Keratinocyte (primary cell): Measurements from ENCODE around the gene AQR. TPM values are rescaled to one million over a fixed set of nuclear protein-coding genes. Genes with fewer than 3 reads are reported as not detected.

ENCODE experiments used
- DNase-seq: peaks from one replicate; pipeline ENCODE4 v3.0.0-alpha.2; 2011; ENCODE audit warnings: low read depth, missing footprints, low spot score
- FAIRE-seq: peaks from 2 replicates; lab custom pipeline; 2011; peaks lifted over from hg19 to GRCh38; lab: Jason Lieb, UNC
- H2AFZ ChIP-seq: 2 replicates; pipeline ENCODE4 v1.6.0; 2012; ENCODE audit warnings: low read length, control low read depth, inconsistent platforms; ENCODE audit not compliant: control insufficient read depth
- H3K27ac ChIP-seq: 2 replicates; pipeline ENCODE4 v1.5.1; 2011; ENCODE audit warnings: low read length; ENCODE audit not compliant: control insufficient read depth, insufficient read depth
- H3K27me3 ChIP-seq: 3 replicates; pipeline ENCODE4 v1.6.0; 2011; ENCODE audit warnings: low read length; ENCODE audit not compliant: control insufficient read depth, insufficient read depth; ENCODE audit errors: extremely low read depth
- H3K36me3 ChIP-seq, 2 experiments: 2 replicates in 1 of 2; 3 replicates in 1 of 2; pipeline ENCODE4 v1.5.1; 2011; ENCODE audit warnings: low read length in 2 of 2, mild to moderate bottlenecking in 1 of 2; ENCODE audit not compliant: control insufficient read depth in 2 of 2, insufficient read depth in 2 of 2; ENCODE audit errors: extremely low read depth in 1 of 2
- H3K4me1 ChIP-seq: 3 replicates; pipeline ENCODE4 v1.5.1; 2011; ENCODE audit warnings: low read length; ENCODE audit not compliant: control insufficient read depth, insufficient read depth; ENCODE audit errors: extremely low read depth
- H3K4me2 ChIP-seq: 3 replicates; pipeline ENCODE4 v1.6.0; 2011; ENCODE audit warnings: low read depth, low read length; ENCODE audit not compliant: control insufficient read depth, insufficient read depth; ENCODE audit errors: extremely low read depth
- H3K4me3 ChIP-seq, 3 experiments: fragments of 200-600 bp in 1 of 3; sonication (generic) in 1 of 3; 2 replicates in 2 of 3; 3 replicates in 1 of 3; pipeline ENCODE4 v1.5.1; 2011 to 2016; ENCODE audit warnings: low read length in 3 of 3, mild to moderate bottlenecking in 3 of 3, control low read depth in 2 of 3, inconsistent platforms in 1 of 3, low read depth in 1 of 3, mixed read lengths in 1 of 3, mixed run types in 1 of 3, moderate library complexity in 1 of 3; ENCODE audit not compliant: control insufficient read depth in 2 of 3, insufficient read depth in 2 of 3; ENCODE audit errors: extremely low read depth in 1 of 3
- H3K79me2 ChIP-seq: 2 replicates; pipeline ENCODE4 v1.6.0; 2012; ENCODE audit warnings: low read length; ENCODE audit not compliant: control insufficient read depth, insufficient read depth
- H3K9ac ChIP-seq: 3 replicates; pipeline ENCODE4 v1.6.0; 2011; ENCODE audit warnings: low read length; ENCODE audit not compliant: control insufficient read depth, insufficient read depth; ENCODE audit errors: extremely low read depth
- H3K9me1 ChIP-seq: 3 replicates; pipeline ENCODE4 v1.6.0; 2011; ENCODE audit warnings: low read length; ENCODE audit not compliant: control insufficient read depth, insufficient read depth; ENCODE audit errors: extremely low read depth
- H3K9me3 ChIP-seq: 2 replicates; pipeline ENCODE4 v1.5.1; 2012; ENCODE audit warnings: low read depth, low read length; ENCODE audit not compliant: control insufficient read depth
- H4K20me1 ChIP-seq: 3 replicates; pipeline ENCODE4 v1.6.0; 2011; ENCODE audit warnings: low read length; ENCODE audit not compliant: control insufficient read depth, insufficient read depth; ENCODE audit errors: extremely low read depth
- CTCF ChIP-seq, 3 experiments: IDR thresholded peaks in 1 of 3; conservative IDR thresholded peaks in 1 of 3; optimal IDR thresholded peaks in 1 of 3; 2 replicates in 2 of 3; 3 replicates in 1 of 3; pipeline versions ENCODE3 to v1.5.1; 2011; ENCODE audit warnings: low read length in 3 of 3, mild to moderate bottlenecking in 3 of 3, moderate library complexity in 2 of 3, control low read depth in 1 of 3, inconsistent platforms in 1 of 3; ENCODE audit not compliant: insufficient read depth in 2 of 3; ENCODE audit errors: extremely low read depth in 1 of 3
- EZH2 ChIP-seq: IDR thresholded peaks from one replicate; pipeline ENCODE4 v1.6.1; 2012; ENCODE audit warnings: inconsistent platforms, mild to moderate bottlenecking, low read length, moderate library complexity
- dilution Hi-C: fragments of 300-500 bp; cut with MboI; formaldehyde crosslinking; loops from one replicate; pipeline ENCODE4 v1.7.0; 2020; ENCODE audit warnings: low sequenced_read_pairs; ENCODE audit not compliant: extremely low pct_ligation_motif_present
- polyA plus RNA-seq, 5 experiments: library from polyadenylated mRNA; depleted of rRNA in 3 of 5; stranded (reverse) in 3 of 5; stranded (forward) in 1 of 5; unstranded in 1 of 5; fragments of >200 nt; gene quantifications; 1 replicate in 1 of 5; 2 replicates in 3 of 5; 3 replicates in 1 of 5; pipeline versions ENCODE4 v1.2.1 to v1.2.3, GENCODE V29; 2011 to 2012; ENCODE audit warnings: missing spikeins in 2 of 5, low read depth in 1 of 5, low replicate concordance in 1 of 5

The AQR gene
- polyA plus RNA-seq, 1 donor (not counting 4 experiments of a cell fraction or from before 2014, with no cell fraction given) = 28.2 TPM

DNA sequence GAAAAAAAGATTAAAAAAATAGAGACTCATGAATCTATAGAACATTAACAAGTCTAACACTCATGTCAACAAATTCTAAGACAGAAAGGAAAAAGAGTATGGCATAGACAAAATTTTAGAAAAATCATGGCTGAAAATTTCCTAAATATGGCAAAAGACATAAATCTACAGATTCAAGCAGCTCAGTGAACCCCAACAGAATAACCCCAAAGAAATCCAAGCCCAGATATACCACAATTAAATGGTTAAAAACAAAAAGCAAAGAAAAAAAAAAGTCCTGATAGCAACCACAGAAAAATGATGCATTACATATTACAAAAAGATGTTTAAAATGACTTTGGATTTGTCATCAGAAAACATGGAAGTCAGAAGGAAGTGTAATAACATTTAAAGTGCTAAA is 75.6 kb downstream of the AQR start:
- Histone ChIP-seq H3K4me1 (no peaks in the 10 kb centered on the region), H3K9me1 (no peaks in the 10 kb centered on the region), H2AFZ (no peak overlapping the region), H3K9ac (no peak overlapping the region), H3K36me3 (peaks cover 10 to 16% of the 10 kb centered on the region in 2 experiments), H3K4me2 (no peak overlapping the region), H4K20me1 (no peaks in the 10 kb centered on the region), H3K4me3 (no peak overlapping the region), H3K9me3 (peaks cover 8% of the 10 kb centered on the region), H3K27me3 (no peaks in the 10 kb centered on the region), H3K27ac (no peak overlapping the region), H3K79me2 (no peaks in the 10 kb centered on the region)
- no peak for FAIRE-seq
- dilution Hi-C loops = no loop called here
- no peak for TF ChIP-seq CTCF (optimal IDR thresholded peaks at IDR 0.05 in 1 of 3, IDR thresholded peaks at IDR 0.05 in 1 of 3, conservative IDR thresholded peaks at IDR 0.05 in 1 of 3; ENCODE audit: extremely low read depth in 1 of 3, insufficient read depth in 2 of 3, low read length in 3 of 3)
- no peak for TF ChIP-seq EZH2
- no peak for DNase-seq

DNA sequence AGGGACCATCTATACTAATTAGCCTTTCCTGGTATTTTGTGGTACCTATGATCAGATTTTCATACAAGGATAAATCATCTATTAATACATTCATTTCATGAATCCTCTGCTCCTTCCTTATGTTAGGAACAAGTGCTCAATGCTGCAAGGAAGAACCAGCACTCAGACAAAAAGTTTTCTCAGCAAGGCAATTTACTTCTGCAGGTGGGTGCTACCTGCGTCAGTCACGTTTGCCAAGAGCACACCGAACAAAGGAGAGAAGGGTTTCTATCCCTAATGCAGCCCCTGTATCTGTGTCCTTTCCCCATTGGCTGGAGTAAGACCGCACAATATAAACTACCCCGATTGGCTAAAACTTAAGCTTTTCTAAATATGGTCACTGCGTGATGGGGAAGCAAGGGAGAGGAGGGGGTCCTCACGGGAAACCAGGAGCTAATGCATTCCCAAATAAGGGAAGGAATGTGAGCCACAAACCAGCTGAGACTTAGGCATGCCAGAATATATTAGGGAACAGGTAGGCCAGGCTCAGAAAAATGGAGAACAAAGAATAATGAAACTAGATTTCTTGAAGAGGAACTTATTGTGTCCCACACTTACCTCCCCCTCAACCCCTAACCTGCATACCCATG is 76.5 kb downstream of the AQR start:
- dilution Hi-C loops = no loop called here
- H4K20me1 ChIP-seq = no peaks in the 10 kb centered on the region
- no peak overlapping the region for H3K4me2 ChIP-seq
- no peak for FAIRE-seq
- H3K36me3 ChIP-seq = peaks cover 10 to 16% of the 10 kb centered on the region in 2 experiments
- DNase-seq = no peak
- H3K27me3 ChIP-seq = no peaks in the 10 kb centered on the region
- H2AFZ ChIP-seq = no peak overlapping the region
- peaks cover 8% of the 10 kb centered on the region for H3K9me3 ChIP-seq
- H3K9ac ChIP-seq = no peak overlapping the region
- no peak overlapping the region for H3K27ac ChIP-seq
- H3K79me2 ChIP-seq = no peaks in the 10 kb centered on the region
- H3K4me1 ChIP-seq = no peaks in the 10 kb centered on the region
- no peak overlapping the region for H3K4me3 ChIP-seq
- TF ChIP-seq EZH2 = no peak
- TF ChIP-seq CTCF (optimal IDR thresholded peaks at IDR 0.05 in 1 of 3, IDR thresholded peaks at IDR 0.05 in 1 of 3, conservative IDR thresholded peaks at IDR 0.05 in 1 of 3; ENCODE audit: extremely low read depth in 1 of 3, insufficient read depth in 2 of 3, low read length in 3 of 3) = no peak
- no peaks in the 10 kb centered on the region for H3K9me1 ChIP-seq
